Naive thymus-derived CD4-positive, alpha-beta T cell (primary cell): ENCODE results near the gene MVD. TPM values are rescaled to one million over a fixed set of nuclear protein-coding genes. Genes with fewer than 3 reads are reported as not detected.
"Not testable (repeated sequence)": the region's sequence is repeated elsewhere in the genome, so short reads cannot be mapped to it uniquely, and the experiment has no call there.

ENCODE experiments used
- ATAC-seq: fragments of 150-1000 bp; cut with Tn5 transposase; 2 replicates; pipeline ENCODE4 v1.10.0; 2021; ENCODE audit warnings: mild to moderate bottlenecking, moderate library complexity
- CTCF ChIA-PET: fragments of 350-600 bp; sonication (Branson Sonifier 250); formaldehyde crosslinking; loops from one replicate; lab custom pipeline; 2021; ENCODE audit warnings: antibody characterized with exemption; lab: Charles Lee
- POLR2A ChIA-PET: fragments of 350-600 bp; sonication (Branson Sonifier 250); formaldehyde crosslinking; loops from one replicate; lab custom pipeline; 2021; ENCODE audit warnings: antibody characterized with exemption, inconsistent platforms; lab: Charles Lee
- DNase-seq, 9 donors: peaks; one replicate each; pipeline versions ENCODE4 v3.0.0 to v3.0.0-alpha.2; 2020 to 2022; ENCODE audit warnings: mixed read lengths in 1 of 9
- H3K27ac ChIP-seq: one replicate; pipeline ENCODE4 v1.7.0; 2013; ENCODE audit warnings: mild to moderate bottlenecking, low read depth, low read length, moderate library complexity
- H3K27me3 ChIP-seq, 2 donors: one replicate each; pipeline ENCODE4 v1.7.0; 2013; ENCODE audit warnings: low read length in 2 of 2, mild to moderate bottlenecking in 2 of 2, moderate library complexity in 2 of 2; ENCODE audit not compliant: control insufficient read depth in 2 of 2, insufficient read depth in 2 of 2
- H3K36me3 ChIP-seq, 3 experiments: 1 replicate in 2 of 3; 2 replicates in 1 of 3; pipeline ENCODE4 v1.7.0; 2013; ENCODE audit warnings: low read length in 3 of 3, mild to moderate bottlenecking in 3 of 3, moderate library complexity in 1 of 3; ENCODE audit not compliant: insufficient read depth in 3 of 3, control insufficient read depth in 2 of 3
- H3K4me1 ChIP-seq, 2 donors: one replicate each; pipeline ENCODE4 v1.7.0; 2013; ENCODE audit warnings: low read length in 2 of 2, mild to moderate bottlenecking in 2 of 2, moderate library complexity in 1 of 2; ENCODE audit not compliant: control insufficient read depth in 2 of 2, insufficient read depth in 2 of 2
- H3K4me3 ChIP-seq: 2 replicates; pipeline ENCODE4 v1.7.0; 2013; ENCODE audit warnings: mild to moderate bottlenecking, low read length
- H3K9me3 ChIP-seq, 3 experiments: 1 replicate in 2 of 3; 2 replicates in 1 of 3; pipeline ENCODE4 v1.7.0; 2013; ENCODE audit warnings: low read length in 3 of 3; ENCODE audit not compliant: control insufficient read depth in 2 of 3
- H3K27ac Mint-ChIP-seq, 9 donors: one replicate each; pipeline ENCODE4 v1.8.0; 2020 to 2022; ENCODE audit warnings: mixed read lengths in 9 of 9, mild to moderate bottlenecking in 8 of 9, moderate library complexity in 5 of 9, inconsistent platforms in 2 of 9
- H3K27me3 Mint-ChIP-seq, 5 donors: one replicate each; pipeline ENCODE4 v1.8.0; 2021 to 2022; ENCODE audit warnings: mixed read lengths in 5 of 5, mild to moderate bottlenecking in 1 of 5
- H3K36me3 Mint-ChIP-seq, 5 donors: one replicate each; pipeline ENCODE4 v1.8.0; 2020 to 2022; ENCODE audit warnings: mixed read lengths in 5 of 5, mild to moderate bottlenecking in 3 of 5, inconsistent platforms in 1 of 5
- H3K4me1 Mint-ChIP-seq, 7 donors: one replicate each; pipeline ENCODE4 v1.8.0; 2020 to 2022; ENCODE audit warnings: mixed read lengths in 7 of 7, mild to moderate bottlenecking in 3 of 7, inconsistent platforms in 1 of 7
- H3K4me3 Mint-ChIP-seq, 10 donors: one replicate each; pipeline ENCODE4 v1.8.0; 2020 to 2022; ENCODE audit warnings: mild to moderate bottlenecking in 10 of 10, mixed read lengths in 10 of 10, moderate library complexity in 6 of 10, inconsistent platforms in 2 of 10
- H3K9me3 Mint-ChIP-seq, 11 donors: one replicate each; pipeline ENCODE4 v1.8.0; 2020 to 2022; ENCODE audit warnings: mixed read lengths in 11 of 11, mild to moderate bottlenecking in 4 of 11, inconsistent platforms in 1 of 11, moderate library complexity in 1 of 11
- intact Hi-C, 2 donors: fragments of 100-400 bp; cut with micrococcal nuclease; formaldehyde crosslinking; loops; one replicate each; pipeline ENCODE4 v1.15.1; 2023
- polyA plus RNA-seq, 2 donors: library from polyadenylated mRNA; unstranded; fragments of 300-500 nt; fragmentation: Illumina TruSeq; gene quantifications; one replicate each; pipeline ENCODE4 v1.2.3, GENCODE V29; 2021
- total RNA-seq, 6 experiments: library from RNA in 5 of 6; stranded (reverse) in 5 of 6; gene quantifications; 1 replicate in 5 of 6; 2 replicates in 1 of 6; pipeline ENCODE4 v1.2.3 and lab custom pipeline; 2021 to 2026

The MVD gene
- total and polyA plus RNA-seq, 7 experiments from 2014 or later: 12.9 to 66.9 (median 41.1) TPM

DNA sequence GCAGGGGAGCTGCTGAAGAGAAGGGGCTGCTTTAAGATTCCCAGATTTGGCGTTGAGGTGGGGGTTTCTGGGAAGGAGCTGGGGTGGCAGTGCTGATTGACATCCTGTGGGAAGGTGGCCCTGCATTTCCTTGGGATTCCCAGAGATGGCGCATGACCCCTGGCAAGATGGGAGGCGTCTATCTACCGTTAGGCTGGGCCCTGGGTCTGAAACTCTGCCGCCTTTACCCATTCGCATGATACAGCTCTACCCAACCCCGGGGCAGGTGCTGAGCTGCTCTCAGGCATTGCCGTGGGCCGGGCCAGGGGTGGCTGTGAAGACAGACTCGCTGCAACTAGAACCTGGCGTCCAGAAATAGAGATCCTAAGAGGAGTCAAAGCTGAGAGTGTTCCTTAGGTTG is 9.9 kb upstream of the MVD start:
- Mint-ChIP-seq H3K4me1 (peaks cover 0 to 4% (median 0%) of the 10 kb centered on the region in 7 donors), H3K27ac (no peak overlapping the region), H3K36me3 (peaks cover 0 to 8% (median 0%) of the 10 kb centered on the region in 5 donors), H3K27me3 (no peaks in the 10 kb centered on the region), H3K4me3 (no peak overlapping the region), H3K9me3 (no peaks in the 10 kb centered on the region)
- CTCF ChIA-PET: interaction anchor here (1.4 kb wide), 1 partner anchor 32 kb away, joined by 6 read pairs; no protein-coding TSS in a partner anchor
- H3K4me3 ChIP-seq: no peak overlapping the region
- H3K27ac ChIP-seq: no peak overlapping the region
- no peaks in the 10 kb centered on the region for H3K9me3 ChIP-seq
- no peaks in the 10 kb centered on the region for H3K4me1 ChIP-seq
- POLR2A ChIA-PET: no interaction called here
- ATAC-seq (no peak), DNase-seq (no peak)
- peaks cover 0 to 25% (median 5%) of the 10 kb centered on the region in 3 experiments for H3K36me3 ChIP-seq
- no peaks in the 10 kb centered on the region for H3K27me3 ChIP-seq
- intact Hi-C loops: no loop called here

DNA sequence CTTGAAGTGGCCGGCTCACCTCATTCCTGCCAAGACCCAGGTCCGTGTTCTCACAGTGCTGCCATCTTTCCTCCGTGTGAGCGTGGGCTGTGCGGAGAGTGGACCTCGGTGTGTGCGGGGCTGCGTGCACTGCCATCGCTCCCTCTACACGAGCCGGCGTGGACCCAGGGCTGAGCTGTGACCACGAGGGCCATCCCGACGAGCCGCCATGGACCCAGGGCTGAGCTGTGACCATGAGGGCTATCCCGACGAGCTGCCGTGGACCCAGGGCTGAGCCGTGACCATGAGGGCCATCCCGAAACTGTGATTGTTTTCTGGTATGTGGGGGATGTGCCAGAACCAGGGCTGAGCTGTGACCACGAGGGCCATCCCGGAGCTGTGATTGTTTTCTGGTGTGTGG is 8.9 kb upstream of the MVD start:
- intact Hi-C loops: no loop called here
- Histone ChIP-seq H3K36me3 (peaks cover 0 to 16% (median 0%) of the 10 kb centered on the region in 3 experiments), H3K9me3 (no peaks in the 10 kb centered on the region), H3K27ac (no peak overlapping the region), H3K4me3 (no peak overlapping the region), H3K4me1 (no peaks in the 10 kb centered on the region), H3K27me3 (no peaks in the 10 kb centered on the region)
- no peaks in the 10 kb centered on the region for H3K27me3 Mint-ChIP-seq
- peaks cover 0 to 12% (median 0%) of the 10 kb centered on the region in 5 donors for H3K36me3 Mint-ChIP-seq
- ChIA-PET POLR2A (interaction anchor here (0.9 to 1.1 kb wide), 3 partner anchors 8 to 22 kb away, joined by 3 to 6 read pairs (median 3); no protein-coding TSS in a partner anchor), CTCF (interaction anchor here (1.4 kb wide), 1 partner anchor 33 kb away, joined by 6 read pairs; no protein-coding TSS in a partner anchor)
- H3K4me1 Mint-ChIP-seq: peaks cover 0 to 5% (median 0%) of the 10 kb centered on the region in 7 donors
- DNase-seq (no peak), ATAC-seq (no peak)
- no peak overlapping the region for H3K4me3 Mint-ChIP-seq
- H3K27ac Mint-ChIP-seq: peak overlapping the region in 1 of 9 donors; percentile 21
- no peaks in the 10 kb centered on the region for H3K9me3 Mint-ChIP-seq

- ChIA-PET POLR2A (interaction anchor here (0.7 to 1.4 kb wide), 3 partner anchors 11 to 31 kb away, joined by 3 to 4 read pairs (median 3); no protein-coding TSS in a partner anchor), CTCF (interaction anchor here (0.7 kb wide), 2 partner anchors 22 to 51 kb away, joined by 3 read pairs; no protein-coding TSS in a partner anchor)
- no peak for DNase-seq
- Histone ChIP-seq H3K4me1 (no peaks in the 10 kb centered on the region), H3K36me3 (peaks cover 0 to 2% (median 0%) of the 10 kb centered on the region in 3 experiments), H3K4me3 (no peak overlapping the region), H3K9me3 (no peaks in the 10 kb centered on the region), H3K27me3 (no peaks in the 10 kb centered on the region), H3K27ac (no peak overlapping the region)
- H3K9me3 Mint-ChIP-seq: no peaks in the 10 kb centered on the region
- no peaks in the 10 kb centered on the region for H3K27me3 Mint-ChIP-seq
- peaks cover 0 to 12% (median 0%) of the 10 kb centered on the region in 5 donors for H3K36me3 Mint-ChIP-seq
- no peak overlapping the region for H3K4me3 Mint-ChIP-seq
- ATAC-seq: no peak
- H3K27ac Mint-ChIP-seq: no peak overlapping the region
- intact Hi-C loops: no loop called here
- H3K4me1 Mint-ChIP-seq: peaks cover 0 to 7% (median 2%) of the 10 kb centered on the region in 7 donors
Measured at GRCh38 chr16:88669980-88670379, 7.1 kb upstream of the MVD start.

DNA sequence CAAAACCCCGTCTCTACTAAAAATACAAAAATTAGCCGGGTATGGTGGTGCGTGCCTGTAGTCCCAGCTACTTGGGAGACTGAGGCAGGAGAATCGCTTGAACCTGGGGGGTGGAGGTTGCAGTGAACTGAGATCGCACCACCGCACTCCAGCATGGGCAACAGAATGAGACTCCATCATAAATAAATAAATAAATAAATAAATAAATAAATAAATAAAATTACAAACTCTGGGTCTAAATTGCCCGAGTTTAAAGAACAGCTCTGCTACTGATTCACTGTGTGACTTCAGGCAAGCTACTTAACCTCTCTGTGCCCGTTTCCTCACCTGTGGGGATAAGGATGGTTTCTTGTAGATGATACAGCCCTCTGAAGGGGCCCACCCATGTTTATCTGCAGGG is 6.6 kb upstream of the MVD start:
- intact Hi-C loops, H3K27me3 ChIP-seq, H3K36me3 ChIP-seq, H3K27ac ChIP-seq, ATAC-seq, DNase-seq, H3K4me1 ChIP-seq, H3K9me3 Mint-ChIP-seq, H3K27me3 Mint-ChIP-seq, H3K4me3 Mint-ChIP-seq, H3K4me3 ChIP-seq, H3K9me3 ChIP-seq, H3K27ac Mint-ChIP-seq: not testable (repeated sequence)
- ChIA-PET POLR2A (interaction anchor here (0.7 to 1.4 kb wide), 3 partner anchors 12 to 32 kb away, joined by 3 to 4 read pairs (median 3); no protein-coding TSS in a partner anchor), CTCF (interaction anchor here (0.7 kb wide), 1 partner anchor 51 kb away, joined by 3 read pairs; no protein-coding TSS in a partner anchor)
- peaks cover 0 to 12% (median 5%) of the 10 kb centered on the region in 7 donors for H3K4me1 Mint-ChIP-seq
- peaks cover 0 to 12% (median 0%) of the 10 kb centered on the region in 5 donors for H3K36me3 Mint-ChIP-seq

DNA sequence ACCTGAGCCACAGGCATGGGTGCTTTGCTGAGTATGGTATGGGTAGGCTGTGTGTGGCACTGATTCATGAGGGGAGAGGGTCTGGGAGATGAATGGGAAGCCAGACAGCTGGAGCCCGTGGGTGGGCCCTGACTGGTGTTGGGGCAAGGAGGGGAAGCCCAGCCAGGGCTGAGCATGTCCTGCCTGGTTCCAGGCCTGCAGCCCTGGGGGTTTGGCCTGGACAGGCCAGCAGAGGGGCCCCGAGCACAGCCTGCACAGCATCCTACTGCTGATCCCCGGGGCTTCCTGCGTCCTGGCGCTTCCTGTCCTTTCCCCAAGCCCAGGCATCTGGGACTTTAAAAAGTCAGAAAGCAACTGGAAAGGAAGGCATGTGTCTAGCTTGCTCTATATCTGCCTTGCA is 4.6 kb upstream of the MVD start:
- Mint-ChIP-seq H3K36me3 (peaks cover 0 to 9% (median 0%) of the 10 kb centered on the region in 5 donors), H3K27ac (peak overlapping the region in 1 of 9 donors; percentile 5), H3K27me3 (no peaks in the 10 kb centered on the region), H3K4me1 (peaks cover 0 to 15% (median 8%) of the 10 kb centered on the region in 7 donors), H3K9me3 (no peaks in the 10 kb centered on the region), H3K4me3 (no peak overlapping the region)
- intact Hi-C loops: no loop called here
- Histone ChIP-seq H3K27me3 (no peaks in the 10 kb centered on the region), H3K9me3 (no peaks in the 10 kb centered on the region), H3K4me3 (no peak overlapping the region), H3K36me3 (peaks cover 0 to 6% (median 0%) of the 10 kb centered on the region in 3 experiments), H3K27ac (no peak overlapping the region), H3K4me1 (peaks cover under 1 to 4% of the 10 kb centered on the region in 2 donors)
- DNase-seq (no peak), ATAC-seq (no peak)
- POLR2A ChIA-PET: interaction anchor here (1.2 kb wide), 1 partner anchor 18 kb away, joined by 4 read pairs; no protein-coding TSS in a partner anchor
- CTCF ChIA-PET: no interaction called here

DNA sequence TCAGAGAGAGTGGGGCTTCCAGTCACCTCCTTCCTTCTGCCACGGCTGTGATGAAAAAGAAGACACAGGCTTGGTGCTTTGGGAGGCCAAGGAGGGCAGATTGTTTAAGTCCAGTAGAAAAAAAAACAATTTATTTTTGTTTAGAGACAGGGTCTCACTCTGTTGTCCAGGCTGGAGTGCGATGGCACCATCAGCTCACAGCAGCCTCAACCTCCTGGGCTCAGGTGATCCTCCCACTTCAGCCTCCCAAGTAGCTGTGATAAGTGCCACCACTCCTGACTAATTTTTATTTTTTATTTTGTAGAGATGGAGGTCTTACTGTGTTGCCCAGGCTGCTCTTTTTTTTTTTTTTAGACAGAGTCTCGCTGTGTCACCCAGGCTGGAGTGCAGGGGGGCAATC is 2.7 kb upstream of the MVD start:
- ATAC-seq (no peak), DNase-seq (no peak)
- H3K9me3 ChIP-seq: no peaks in the 10 kb centered on the region
- peaks cover 12 to 27% (median 17%) of the 10 kb centered on the region in 7 donors for H3K4me1 Mint-ChIP-seq
- no peak overlapping the region for H3K27ac Mint-ChIP-seq
- H3K36me3 ChIP-seq: peaks cover 0 to 6% (median 0%) of the 10 kb centered on the region in 3 experiments
- H3K27me3 ChIP-seq: no peaks in the 10 kb centered on the region
- intact Hi-C loops: no loop called here
- H3K9me3 Mint-ChIP-seq: no peaks in the 10 kb centered on the region
- H3K4me3 Mint-ChIP-seq: peak overlapping the region in 1 of 10 donors; percentile 16
- H3K4me3 ChIP-seq: no peak overlapping the region
- peaks cover 0 to 9% (median 0%) of the 10 kb centered on the region in 5 donors for H3K36me3 Mint-ChIP-seq
- POLR2A ChIA-PET: interaction anchor here (0.6 to 4.0 kb wide), 3 partner anchors 38 to 124 kb away, joined by 3 to 33 read pairs (median 3); no protein-coding TSS in a partner anchor
- peaks cover 8% of the 10 kb centered on the region in 2 donors for H3K4me1 ChIP-seq
- no peaks in the 10 kb centered on the region for H3K27me3 Mint-ChIP-seq
- no peak overlapping the region for H3K27ac ChIP-seq
- CTCF ChIA-PET: interaction anchor here (0.7 kb wide), 1 partner anchor 15 kb away, joined by 4 read pairs; no protein-coding TSS in a partner anchor
